ENCODE measurements around the gene PDE11A.

The PDE11A gene

GRCh38 chr2:177822941-177823340 is 249.6 kb downstream of the PDE11A start:
- H3K27ac ChIP-seq (ENCODE audit: low read depth, low read length), result no peak overlapping the region
- no peaks in the 10 kb centered on the region for H3K9me3 ChIP-seq (ENCODE audit: insufficient read depth, low read length)
- H3K4me2 ChIP-seq (ENCODE audit: low read depth, low read length, poor library complexity, severe bottlenecking), result no peak overlapping the region
- no peak overlapping the region for H3K4me3 ChIP-seq (ENCODE audit: insufficient read depth, low read length, poor library complexity, severe bottlenecking)
- no peak overlapping the region for H2AFZ ChIP-seq (ENCODE audit: low read depth, low read length, severe bottlenecking)
- H4K20me1 ChIP-seq (ENCODE audit: low read depth, low read length), result no peaks in the 10 kb centered on the region
- no peaks in the 10 kb centered on the region for H3K79me2 ChIP-seq (ENCODE audit: insufficient read depth, low read length)
- no peak overlapping the region for H3K9ac ChIP-seq (ENCODE audit: low read length)
- no peaks in the 10 kb centered on the region for H3K27me3 ChIP-seq (ENCODE audit: low read length)
- TF ChIP-seq CTCF (IDR thresholded peaks at IDR 0.05; ENCODE audit: insufficient read depth, low read length, poor library complexity, severe bottlenecking), result no peak
- TF ChIP-seq EZH2phosphoT487 (conservative IDR thresholded peaks at IDR 0.05; ENCODE audit: low read length), result no peak
- H3K9me2 ChIP-seq (replicated peaks; ENCODE audit: insufficient read depth, low read length), result no peaks in the 10 kb centered on the region
- H3K36me3 ChIP-seq (ENCODE audit: low read length), result no peaks in the 10 kb centered on the region
- H3F3A ChIP-seq (ENCODE audit: insufficient read depth), result no peaks in the 10 kb centered on the region

GRCh38 chr2:177818412-177818811 is 254.2 kb downstream of the PDE11A start:
- no peak overlapping the region for H3K4me2 ChIP-seq (ENCODE audit: low read depth, low read length, poor library complexity, severe bottlenecking)
- H3K27me3 ChIP-seq (ENCODE audit: low read length), result no peaks in the 10 kb centered on the region
- H3K9me2 ChIP-seq (replicated peaks; ENCODE audit: insufficient read depth, low read length), result no peaks in the 10 kb centered on the region
- H3K4me3 ChIP-seq (ENCODE audit: insufficient read depth, low read length, poor library complexity, severe bottlenecking), result no peak overlapping the region
- H3K79me2 ChIP-seq (ENCODE audit: insufficient read depth, low read length), result no peaks in the 10 kb centered on the region
- no peak overlapping the region for H3K27ac ChIP-seq (ENCODE audit: low read depth, low read length)
- TF ChIP-seq CTCF (IDR thresholded peaks at IDR 0.05; ENCODE audit: insufficient read depth, low read length, poor library complexity, severe bottlenecking) (no peak), EZH2phosphoT487 (conservative IDR thresholded peaks at IDR 0.05; ENCODE audit: low read length) (no peak)
- no peaks in the 10 kb centered on the region for H4K20me1 ChIP-seq (ENCODE audit: low read depth, low read length)
- no peaks in the 10 kb centered on the region for H3F3A ChIP-seq (ENCODE audit: insufficient read depth)
- no peak overlapping the region for H2AFZ ChIP-seq (ENCODE audit: low read depth, low read length, severe bottlenecking)
- H3K9ac ChIP-seq (ENCODE audit: low read length), result no peak overlapping the region
- H3K36me3 ChIP-seq (ENCODE audit: low read length), result no peaks in the 10 kb centered on the region
- no peaks in the 10 kb centered on the region for H3K9me3 ChIP-seq (ENCODE audit: insufficient read depth, low read length)

GRCh38 chr2:177817300-177817699 is 255.3 kb downstream of the PDE11A start:
- Histone ChIP-seq H3K4me2 (ENCODE audit: low read depth, low read length, poor library complexity, severe bottlenecking) (no peak overlapping the region), H3K9me3 (ENCODE audit: insufficient read depth, low read length) (no peaks in the 10 kb centered on the region), H3K9me2 (replicated peaks; ENCODE audit: insufficient read depth, low read length) (no peaks in the 10 kb centered on the region), H2AFZ (ENCODE audit: low read depth, low read length, severe bottlenecking) (no peak overlapping the region), H3K36me3 (ENCODE audit: low read length) (no peaks in the 10 kb centered on the region), H4K20me1 (ENCODE audit: low read depth, low read length) (no peaks in the 10 kb centered on the region), H3K27me3 (ENCODE audit: low read length) (no peaks in the 10 kb centered on the region), H3K79me2 (ENCODE audit: insufficient read depth, low read length) (no peaks in the 10 kb centered on the region), H3K27ac (ENCODE audit: low read depth, low read length) (no peak overlapping the region), H3F3A (ENCODE audit: insufficient read depth) (no peaks in the 10 kb centered on the region), H3K9ac (ENCODE audit: low read length) (no peak overlapping the region), H3K4me3 (ENCODE audit: insufficient read depth, low read length, poor library complexity, severe bottlenecking) (no peak overlapping the region)
- no peak for TF ChIP-seq CTCF (IDR thresholded peaks at IDR 0.05; ENCODE audit: insufficient read depth, low read length, poor library complexity, severe bottlenecking)
- no peak for TF ChIP-seq EZH2phosphoT487 (conservative IDR thresholded peaks at IDR 0.05; ENCODE audit: low read length)

Data from SU-DHL-6 (cell line).